Measurements from ENCODE around the gene AHRR.

Gene AHRR

DNA sequence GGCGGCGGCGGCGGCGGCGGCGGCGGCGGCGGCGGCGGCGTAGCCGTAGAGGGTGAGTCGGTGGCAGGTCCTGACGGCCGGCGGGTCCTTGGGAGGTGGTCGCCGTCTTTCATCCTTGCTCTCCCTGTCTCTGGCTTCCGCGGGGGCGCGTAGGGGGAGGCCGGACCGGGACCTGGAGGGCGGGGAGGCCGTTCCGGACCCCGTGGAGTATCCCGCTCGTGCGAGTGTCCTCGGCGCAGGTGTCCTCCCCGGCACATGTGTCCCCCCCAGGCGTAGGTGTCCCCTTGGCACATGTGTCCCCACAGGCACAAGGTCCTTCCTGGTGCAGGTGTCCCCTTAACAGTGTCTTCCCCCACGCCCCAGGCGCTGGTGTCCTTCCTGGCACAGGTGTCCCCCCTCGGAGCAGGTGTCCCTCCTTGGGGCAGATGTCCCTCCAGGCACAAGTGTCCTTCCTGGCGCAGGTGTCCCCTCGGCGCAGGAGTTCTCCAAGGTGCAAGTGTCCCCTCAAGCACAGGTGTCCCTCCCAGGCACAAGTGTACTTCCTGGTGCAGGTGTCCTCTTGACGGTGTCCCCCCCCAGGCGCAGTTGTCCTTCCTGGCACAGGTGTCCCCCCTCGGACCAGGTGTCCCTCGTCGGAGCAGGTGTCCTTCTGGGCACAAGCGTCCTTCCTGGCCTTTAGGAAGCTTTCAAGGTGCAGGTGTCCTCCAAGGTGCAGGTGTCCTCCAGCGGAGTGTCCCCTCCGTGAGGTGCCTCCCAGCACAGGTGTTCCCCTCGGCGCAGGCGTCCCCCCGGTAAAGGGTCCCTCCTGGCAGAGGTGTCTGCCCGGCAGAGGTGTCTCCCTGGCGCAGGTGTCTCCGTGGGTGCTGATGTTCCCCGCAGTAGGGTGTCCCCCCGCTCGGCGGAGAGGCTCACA, 122.0 kb downstream of the AHRR start:
- peak; percentile 57 for DNase-seq (ENCODE audit: extremely low spot score)
- POLR2A ChIA-PET = interaction anchor here (0.5 kb wide), 1 partner anchor 26 kb away, joined by 3 read pairs; no protein-coding TSS in a partner anchor
- TF ChIP-seq, protein P1, sequence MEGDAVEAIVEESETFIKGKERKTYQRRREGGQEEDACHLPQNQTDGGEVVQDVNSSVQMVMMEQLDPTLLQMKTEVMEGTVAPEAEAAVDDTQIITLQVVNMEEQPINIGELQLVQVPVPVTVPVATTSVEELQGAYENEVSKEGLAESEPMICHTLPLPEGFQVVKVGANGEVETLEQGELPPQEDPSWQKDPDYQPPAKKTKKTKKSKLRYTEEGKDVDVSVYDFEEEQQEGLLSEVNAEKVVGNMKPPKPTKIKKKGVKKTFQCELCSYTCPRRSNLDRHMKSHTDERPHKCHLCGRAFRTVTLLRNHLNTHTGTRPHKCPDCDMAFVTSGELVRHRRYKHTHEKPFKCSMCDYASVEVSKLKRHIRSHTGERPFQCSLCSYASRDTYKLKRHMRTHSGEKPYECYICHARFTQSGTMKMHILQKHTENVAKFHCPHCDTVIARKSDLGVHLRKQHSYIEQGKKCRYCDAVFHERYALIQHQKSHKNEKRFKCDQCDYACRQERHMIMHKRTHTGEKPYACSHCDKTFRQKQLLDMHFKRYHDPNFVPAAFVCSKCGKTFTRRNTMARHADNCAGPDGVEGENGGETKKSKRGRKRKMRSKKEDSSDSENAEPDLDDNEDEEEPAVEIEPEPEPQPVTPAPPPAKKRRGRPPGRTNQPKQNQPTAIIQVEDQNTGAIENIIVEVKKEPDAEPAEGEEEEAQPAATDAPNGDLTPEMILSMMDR (IDR thresholded peaks at IDR 0.05; ENCODE audit: control extremely low read depth, extremely low read depth, low read depth, missing control alignments) = no peak
- CTCF ChIA-PET = interaction anchor here (1.3 to 8.5 kb wide), 3 partner anchors 9 to 126 kb away, joined by 3 to 96 read pairs (median 30); no protein-coding TSS in a partner anchor

DNA sequence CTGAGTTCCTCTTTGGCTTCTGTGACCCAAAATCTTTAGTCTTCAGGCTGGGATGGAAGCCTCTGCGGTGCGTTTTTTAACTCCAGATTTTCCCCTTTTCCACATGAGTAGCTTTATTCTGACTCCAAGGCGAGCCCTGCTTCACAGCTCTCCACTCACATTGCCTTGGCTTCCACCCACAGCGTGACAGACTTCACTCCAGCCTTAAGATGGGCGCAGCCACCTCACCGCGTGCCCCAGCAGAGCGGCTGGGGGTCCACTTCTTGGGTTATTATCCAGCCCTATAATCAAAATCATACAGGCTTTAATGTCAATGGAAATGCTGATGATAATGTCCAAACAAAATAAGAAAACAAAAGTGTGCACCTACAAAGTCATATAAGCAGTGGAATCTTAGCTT, 122.7 kb downstream of the AHRR start:
- POLR2A ChIA-PET = interaction anchor here (0.5 kb wide), 1 partner anchor 26 kb away, joined by 3 read pairs; no protein-coding TSS in a partner anchor
- no peak for DNase-seq (ENCODE audit: extremely low spot score)
- TF ChIP-seq, protein P1 (IDR thresholded peaks at IDR 0.05; ENCODE audit: control extremely low read depth, extremely low read depth, low read depth, missing control alignments) = no peak
- CTCF ChIA-PET = interaction anchor here (1.3 to 8.5 kb wide), 3 partner anchors 10 to 127 kb away, joined by 3 to 96 read pairs (median 30); no protein-coding TSS in a partner anchor

DNA sequence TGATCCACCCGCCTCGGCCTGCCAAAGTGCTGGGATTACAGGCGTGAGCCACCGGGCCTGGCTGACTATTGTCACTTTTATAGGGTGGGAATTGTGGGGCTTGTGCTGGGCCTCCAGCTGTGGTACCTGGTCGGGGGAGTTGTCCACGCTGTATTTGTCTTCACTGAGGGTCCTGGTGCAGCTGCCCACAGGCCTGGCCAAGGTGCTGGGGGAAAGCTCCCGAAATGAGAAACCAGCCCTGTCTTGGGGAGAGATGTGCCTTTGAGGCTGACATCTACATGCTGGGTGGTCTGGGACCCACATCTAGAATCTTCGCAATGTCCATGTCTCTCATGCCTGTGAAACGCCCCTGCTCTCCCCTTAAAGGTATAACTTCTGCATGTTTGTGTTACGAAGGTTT, 124.1 kb downstream of the AHRR start:
- ChIA-PET POLR2A (interaction anchor here (1.5 kb wide), 1 partner anchor 28 kb away, joined by 4 read pairs; no protein-coding TSS in a partner anchor), CTCF (interaction anchor here (1.1 to 8.5 kb wide), 13 partner anchors 9 to 142 kb away, joined by 3 to 96 read pairs (median 7); no protein-coding TSS in a partner anchor)
- no peak for DNase-seq (ENCODE audit: extremely low spot score)
- TF ChIP-seq, protein P1 (IDR thresholded peaks at IDR 0.05; ENCODE audit: control extremely low read depth, extremely low read depth, low read depth, missing control alignments) = no peak

DNA sequence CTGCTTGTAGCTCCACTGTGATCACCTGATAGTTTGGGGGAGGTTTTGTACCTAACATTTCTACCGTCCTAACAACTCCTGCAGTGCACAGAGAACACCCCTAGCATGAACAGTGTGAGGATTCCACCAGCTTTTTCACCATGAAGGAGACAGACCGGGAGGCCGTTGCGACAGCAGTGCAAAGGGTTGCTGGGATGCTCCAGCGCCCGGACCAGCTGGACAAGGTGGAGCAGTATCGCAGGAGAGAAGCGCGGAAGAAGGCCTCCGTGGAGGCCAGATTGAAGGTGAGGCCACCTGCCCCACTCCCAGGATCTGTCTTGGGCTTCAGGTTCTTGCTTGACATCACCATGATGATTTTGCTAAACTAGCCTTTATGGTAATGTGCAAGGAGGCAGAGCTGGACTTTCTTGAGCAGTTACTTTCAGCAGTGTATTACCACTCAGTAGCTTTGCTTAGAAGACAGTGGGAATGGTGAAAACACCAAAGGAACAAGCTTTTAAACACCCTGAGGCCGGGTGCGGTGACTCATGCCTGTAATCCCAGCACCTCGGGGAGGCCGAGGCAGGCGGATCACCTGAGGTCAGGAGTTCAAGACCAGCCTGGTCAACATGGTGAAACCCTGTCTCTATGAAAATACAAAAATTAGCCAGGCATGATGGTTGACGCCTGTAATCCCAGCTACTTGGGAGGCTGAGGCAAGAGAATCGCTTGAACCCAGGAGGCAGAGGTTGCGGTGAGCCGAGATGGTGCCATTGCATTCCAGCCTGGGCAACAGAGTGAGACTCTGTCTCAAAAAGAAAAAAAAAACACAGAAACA, 124.8 kb downstream of the AHRR start:
- CTCF ChIA-PET = interaction anchor here (1.0 to 8.5 kb wide), 33 partner anchors 8 to 1104 kb away, joined by 3 to 96 read pairs (median 4); no protein-coding TSS in a partner anchor
- no peak for DNase-seq (ENCODE audit: extremely low spot score)
- TF ChIP-seq, protein P1 (IDR thresholded peaks at IDR 0.05; ENCODE audit: control extremely low read depth, extremely low read depth, low read depth, missing control alignments) = no peak
- POLR2A ChIA-PET = interaction anchor here (1.5 kb wide), 1 partner anchor 28 kb away, joined by 4 read pairs; no protein-coding TSS in a partner anchor

DNA sequence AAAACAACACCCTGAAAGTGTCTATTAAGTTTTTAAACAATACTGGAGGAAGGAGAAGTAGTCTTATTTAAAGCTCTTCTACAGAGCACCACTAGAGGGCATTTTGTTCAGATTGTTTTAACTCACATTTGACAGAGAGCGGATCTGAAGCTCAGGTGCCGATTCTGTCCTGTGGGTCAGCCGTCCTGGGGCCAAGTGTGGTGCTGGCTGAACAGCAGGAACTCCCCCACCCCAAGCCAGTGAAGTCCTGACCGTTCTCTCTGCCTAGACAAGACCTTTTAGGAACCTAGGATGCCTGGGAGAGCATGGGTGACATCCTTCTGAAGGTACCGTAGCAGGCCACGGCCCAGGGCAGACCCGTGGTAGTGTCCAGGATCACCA, 125.4 kb downstream of the AHRR start:
- CTCF ChIA-PET = interaction anchor here (0.6 to 8.5 kb wide), 34 partner anchors 8 to 1103 kb away, joined by 3 to 96 read pairs (median 4); no protein-coding TSS in a partner anchor
- TF ChIP-seq, protein P1 (IDR thresholded peaks at IDR 0.05; ENCODE audit: control extremely low read depth, extremely low read depth, low read depth, missing control alignments) = peak; percentile 63
- POLR2A ChIA-PET = interaction anchor here (1.5 kb wide), 1 partner anchor 27 kb away, joined by 4 read pairs; no protein-coding TSS in a partner anchor
- peak; percentile 75 for DNase-seq (ENCODE audit: extremely low spot score)

DNA sequence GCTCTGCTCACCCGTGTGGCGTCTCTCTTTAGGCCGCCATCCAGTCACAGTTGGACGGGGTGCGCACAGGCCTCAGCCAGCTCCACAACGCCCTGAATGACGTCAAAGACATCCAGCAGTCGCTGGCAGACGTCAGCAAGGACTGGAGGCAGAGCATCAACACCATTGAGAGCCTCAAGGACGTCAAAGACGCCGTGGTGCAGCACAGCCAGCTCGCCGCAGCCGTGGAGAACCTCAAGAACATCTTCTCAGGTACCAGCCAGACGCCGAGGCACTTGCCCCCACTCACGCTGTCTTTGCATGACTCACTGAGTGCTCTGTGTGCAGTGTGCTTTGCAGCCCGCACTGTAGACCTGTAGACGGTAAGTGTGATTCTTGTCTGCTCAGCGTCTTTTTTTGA, 126.0 kb downstream of the AHRR start:
- ChIA-PET POLR2A (no interaction called here), CTCF (interaction anchor here (0.6 to 8.5 kb wide), 24 partner anchors 8 to 454 kb away, joined by 3 to 96 read pairs (median 4); no protein-coding TSS in a partner anchor)
- DNase-seq (ENCODE audit: extremely low spot score) = no peak
- TF ChIP-seq, protein P1 (IDR thresholded peaks at IDR 0.05; ENCODE audit: control extremely low read depth, extremely low read depth, low read depth, missing control alignments) = no peak

Measured in GM10248 (cell line).